ENCODE measurements around the gene GAS6. TPM values are rescaled to one million over a fixed set of nuclear protein-coding genes. Genes with fewer than 3 reads are reported as not detected.

Gene GAS6
- total and polyA plus RNA-seq, 9 of the 15 experiments (the other 6 are each of a cell fraction or from before 2014, with no cell fraction given) = 0.14 to 9.7 (median 4.7) TPM; not detected in 1

DNA sequence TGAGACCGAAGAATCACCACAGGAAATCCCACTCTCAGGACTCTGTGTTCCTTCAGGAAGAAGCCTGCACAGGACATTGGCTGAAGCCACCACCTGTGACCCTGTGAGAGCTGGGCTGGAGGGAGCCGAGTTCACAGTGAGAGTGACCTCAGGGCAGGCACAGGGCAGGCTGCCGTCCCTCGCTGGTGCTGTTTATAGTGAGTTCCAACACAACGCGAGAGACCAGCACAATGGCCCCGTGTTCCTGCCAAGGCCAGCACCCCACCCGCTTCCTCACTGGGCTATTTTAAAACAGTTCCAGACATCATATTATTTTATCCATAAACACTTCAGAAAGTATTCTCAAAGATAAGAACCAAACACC is 18.4 kb upstream of the GAS6 start:
- H3K9me1 ChIP-seq (ENCODE audit: control insufficient read depth, insufficient read depth, low read length) = no peaks in the 10 kb centered on the region
- in situ Hi-C loops (cut with MboI) = no loop called here
- ATAC-seq (no peak), DNase-seq (ENCODE audit: extremely low read depth in 1 of 4, low spot score in 3 of 4) (no peak), FAIRE-seq (no peak)
- H3K4me2 ChIP-seq (ENCODE audit: insufficient read depth, low read length) = no peak overlapping the region
- peaks cover 0 to 19% of the 10 kb centered on the region in 2 experiments; a peak in 2 of 5 replicates for H3K4me1 ChIP-seq (replicated peaks in 1 of 2; ENCODE audit: control insufficient read depth in 2 of 2, insufficient read depth in 2 of 2, low read length in 2 of 2)
- no peak overlapping the region for H3K4me3 ChIP-seq
- 26% methylated on average over 7 of the region's 8 CpGs for WGBS (ENCODE audit: insufficient coverage, low coverage, missing lambda C conversion rate)
- no peaks in the 10 kb centered on the region for H4K20me1 ChIP-seq (replicated peaks; ENCODE audit: control insufficient read depth, insufficient read depth, low read length)
- H3K79me2 ChIP-seq (ENCODE audit: control insufficient read depth, insufficient read depth, low read length) = no peaks in the 10 kb centered on the region
- POLR2A ChIA-PET = no interaction called here
- intact Hi-C loops (cut with micrococcal nuclease) = no loop called here
- no TSS peak for BruUV-seq (replicated peaks)
- H3K36me3 ChIP-seq (ENCODE audit: control insufficient read depth, insufficient read depth, low read length) = no peaks in the 10 kb centered on the region
- H2AFZ ChIP-seq (ENCODE audit: low read depth, low read length) = no peak overlapping the region
- H3K27ac ChIP-seq (ENCODE audit: extremely low read depth, low read depth, low read length) = no peak overlapping the region
- CTCF ChIA-PET (ENCODE audit: low intra/inter-chr PET ratio) = no interaction called here
- H3K9me3 ChIP-seq (replicated peaks; ENCODE audit: control insufficient read depth, insufficient read depth, low read depth, low read length) = no peaks in the 10 kb centered on the region
- H3K9ac ChIP-seq (ENCODE audit: insufficient read depth in 1 of 2, low read depth in 2 of 2, low read length in 2 of 2) = no peak overlapping the region
- H3K27me3 ChIP-seq (ENCODE audit: control insufficient read depth in 2 of 2, insufficient read depth in 2 of 2, low read length in 2 of 2) = peaks cover 20 to 71% of the 10 kb centered on the region in 2 experiments; a peak in 4 of 5 replicates
- TF ChIP-seq, protein P1, sequence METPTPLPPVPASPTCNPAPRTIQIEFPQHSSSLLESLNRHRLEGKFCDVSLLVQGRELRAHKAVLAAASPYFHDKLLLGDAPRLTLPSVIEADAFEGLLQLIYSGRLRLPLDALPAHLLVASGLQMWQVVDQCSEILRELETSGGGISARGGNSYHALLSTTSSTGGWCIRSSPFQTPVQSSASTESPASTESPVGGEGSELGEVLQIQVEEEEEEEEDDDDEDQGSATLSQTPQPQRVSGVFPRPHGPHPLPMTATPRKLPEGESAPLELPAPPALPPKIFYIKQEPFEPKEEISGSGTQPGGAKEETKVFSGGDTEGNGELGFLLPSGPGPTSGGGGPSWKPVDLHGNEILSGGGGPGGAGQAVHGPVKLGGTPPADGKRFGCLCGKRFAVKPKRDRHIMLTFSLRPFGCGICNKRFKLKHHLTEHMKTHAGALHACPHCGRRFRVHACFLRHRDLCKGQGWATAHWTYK (CRISPR knock-in tag; IDR thresholded peaks at IDR 0.05) = no peak
- TF ChIP-seq HDAC2 (IDR thresholded peaks at IDR 0.05) (no peak), ZC3H8 (IDR thresholded peaks at IDR 0.05) (no peak), NBN (IDR thresholded peaks at IDR 0.05; ENCODE audit: low read depth) (no peak), TCF7 (IDR thresholded peaks at IDR 0.05; ENCODE audit: borderline replicate concordance) (no peak), MTA3 (IDR thresholded peaks at IDR 0.05; ENCODE audit: borderline replicate concordance) (no peak), MTA2 (IDR thresholded peaks at IDR 0.05; ENCODE audit: low read depth) (no peak), RAD21 (CRISPR knock-in tag; conservative IDR thresholded peaks at IDR 0.05 in 1 of 2, IDR thresholded peaks at IDR 0.05 in 1 of 2) (no peak)
- TF ChIP-seq, protein P2, sequence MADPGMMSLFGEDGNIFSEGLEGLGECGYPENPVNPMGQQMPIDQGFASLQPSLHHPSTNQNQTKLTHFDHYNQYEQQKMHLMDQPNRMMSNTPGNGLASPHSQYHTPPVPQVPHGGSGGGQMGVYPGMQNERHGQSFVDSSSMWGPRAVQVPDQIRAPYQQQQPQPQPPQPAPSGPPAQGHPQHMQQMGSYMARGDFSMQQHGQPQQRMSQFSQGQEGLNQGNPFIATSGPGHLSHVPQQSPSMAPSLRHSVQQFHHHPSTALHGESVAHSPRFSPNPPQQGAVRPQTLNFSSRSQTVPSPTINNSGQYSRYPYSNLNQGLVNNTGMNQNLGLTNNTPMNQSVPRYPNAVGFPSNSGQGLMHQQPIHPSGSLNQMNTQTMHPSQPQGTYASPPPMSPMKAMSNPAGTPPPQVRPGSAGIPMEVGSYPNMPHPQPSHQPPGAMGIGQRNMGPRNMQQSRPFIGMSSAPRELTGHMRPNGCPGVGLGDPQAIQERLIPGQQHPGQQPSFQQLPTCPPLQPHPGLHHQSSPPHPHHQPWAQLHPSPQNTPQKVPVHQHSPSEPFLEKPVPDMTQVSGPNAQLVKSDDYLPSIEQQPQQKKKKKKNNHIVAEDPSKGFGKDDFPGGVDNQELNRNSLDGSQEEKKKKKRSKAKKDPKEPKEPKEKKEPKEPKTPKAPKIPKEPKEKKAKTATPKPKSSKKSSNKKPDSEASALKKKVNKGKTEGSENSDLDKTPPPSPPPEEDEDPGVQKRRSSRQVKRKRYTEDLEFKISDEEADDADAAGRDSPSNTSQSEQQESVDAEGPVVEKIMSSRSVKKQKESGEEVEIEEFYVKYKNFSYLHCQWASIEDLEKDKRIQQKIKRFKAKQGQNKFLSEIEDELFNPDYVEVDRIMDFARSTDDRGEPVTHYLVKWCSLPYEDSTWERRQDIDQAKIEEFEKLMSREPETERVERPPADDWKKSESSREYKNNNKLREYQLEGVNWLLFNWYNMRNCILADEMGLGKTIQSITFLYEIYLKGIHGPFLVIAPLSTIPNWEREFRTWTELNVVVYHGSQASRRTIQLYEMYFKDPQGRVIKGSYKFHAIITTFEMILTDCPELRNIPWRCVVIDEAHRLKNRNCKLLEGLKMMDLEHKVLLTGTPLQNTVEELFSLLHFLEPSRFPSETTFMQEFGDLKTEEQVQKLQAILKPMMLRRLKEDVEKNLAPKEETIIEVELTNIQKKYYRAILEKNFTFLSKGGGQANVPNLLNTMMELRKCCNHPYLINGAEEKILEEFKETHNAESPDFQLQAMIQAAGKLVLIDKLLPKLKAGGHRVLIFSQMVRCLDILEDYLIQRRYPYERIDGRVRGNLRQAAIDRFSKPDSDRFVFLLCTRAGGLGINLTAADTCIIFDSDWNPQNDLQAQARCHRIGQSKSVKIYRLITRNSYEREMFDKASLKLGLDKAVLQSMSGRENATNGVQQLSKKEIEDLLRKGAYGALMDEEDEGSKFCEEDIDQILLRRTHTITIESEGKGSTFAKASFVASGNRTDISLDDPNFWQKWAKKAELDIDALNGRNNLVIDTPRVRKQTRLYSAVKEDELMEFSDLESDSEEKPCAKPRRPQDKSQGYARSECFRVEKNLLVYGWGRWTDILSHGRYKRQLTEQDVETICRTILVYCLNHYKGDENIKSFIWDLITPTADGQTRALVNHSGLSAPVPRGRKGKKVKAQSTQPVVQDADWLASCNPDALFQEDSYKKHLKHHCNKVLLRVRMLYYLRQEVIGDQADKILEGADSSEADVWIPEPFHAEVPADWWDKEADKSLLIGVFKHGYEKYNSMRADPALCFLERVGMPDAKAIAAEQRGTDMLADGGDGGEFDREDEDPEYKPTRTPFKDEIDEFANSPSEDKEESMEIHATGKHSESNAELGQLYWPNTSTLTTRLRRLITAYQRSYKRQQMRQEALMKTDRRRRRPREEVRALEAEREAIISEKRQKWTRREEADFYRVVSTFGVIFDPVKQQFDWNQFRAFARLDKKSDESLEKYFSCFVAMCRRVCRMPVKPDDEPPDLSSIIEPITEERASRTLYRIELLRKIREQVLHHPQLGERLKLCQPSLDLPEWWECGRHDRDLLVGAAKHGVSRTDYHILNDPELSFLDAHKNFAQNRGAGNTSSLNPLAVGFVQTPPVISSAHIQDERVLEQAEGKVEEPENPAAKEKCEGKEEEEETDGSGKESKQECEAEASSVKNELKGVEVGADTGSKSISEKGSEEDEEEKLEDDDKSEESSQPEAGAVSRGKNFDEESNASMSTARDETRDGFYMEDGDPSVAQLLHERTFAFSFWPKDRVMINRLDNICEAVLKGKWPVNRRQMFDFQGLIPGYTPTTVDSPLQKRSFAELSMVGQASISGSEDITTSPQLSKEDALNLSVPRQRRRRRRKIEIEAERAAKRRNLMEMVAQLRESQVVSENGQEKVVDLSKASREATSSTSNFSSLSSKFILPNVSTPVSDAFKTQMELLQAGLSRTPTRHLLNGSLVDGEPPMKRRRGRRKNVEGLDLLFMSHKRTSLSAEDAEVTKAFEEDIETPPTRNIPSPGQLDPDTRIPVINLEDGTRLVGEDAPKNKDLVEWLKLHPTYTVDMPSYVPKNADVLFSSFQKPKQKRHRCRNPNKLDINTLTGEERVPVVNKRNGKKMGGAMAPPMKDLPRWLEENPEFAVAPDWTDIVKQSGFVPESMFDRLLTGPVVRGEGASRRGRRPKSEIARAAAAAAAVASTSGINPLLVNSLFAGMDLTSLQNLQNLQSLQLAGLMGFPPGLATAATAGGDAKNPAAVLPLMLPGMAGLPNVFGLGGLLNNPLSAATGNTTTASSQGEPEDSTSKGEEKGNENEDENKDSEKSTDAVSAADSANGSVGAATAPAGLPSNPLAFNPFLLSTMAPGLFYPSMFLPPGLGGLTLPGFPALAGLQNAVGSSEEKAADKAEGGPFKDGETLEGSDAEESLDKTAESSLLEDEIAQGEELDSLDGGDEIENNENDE (IDR thresholded peaks at IDR 0.05; ENCODE audit: low read depth, low read length) = no peak
- TF ChIP-seq, protein P3, sequence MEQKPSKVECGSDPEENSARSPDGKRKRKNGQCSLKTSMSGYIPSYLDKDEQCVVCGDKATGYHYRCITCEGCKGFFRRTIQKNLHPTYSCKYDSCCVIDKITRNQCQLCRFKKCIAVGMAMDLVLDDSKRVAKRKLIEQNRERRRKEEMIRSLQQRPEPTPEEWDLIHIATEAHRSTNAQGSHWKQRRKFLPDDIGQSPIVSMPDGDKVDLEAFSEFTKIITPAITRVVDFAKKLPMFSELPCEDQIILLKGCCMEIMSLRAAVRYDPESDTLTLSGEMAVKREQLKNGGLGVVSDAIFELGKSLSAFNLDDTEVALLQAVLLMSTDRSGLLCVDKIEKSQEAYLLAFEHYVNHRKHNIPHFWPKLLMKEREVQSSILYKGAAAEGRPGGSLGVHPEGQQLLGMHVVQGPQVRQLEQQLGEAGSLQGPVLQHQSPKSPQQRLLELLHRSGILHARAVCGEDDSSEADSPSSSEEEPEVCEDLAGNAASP (IDR thresholded peaks at IDR 0.05) = no peak

All from K562 (cell line).